GM18861 (cell line): ENCODE data around the gene YAP1.

Experiments
- ATAC-seq: cut with Tn5 transposase; IDR thresholded peaks from one replicate; pipeline ENCODE4 v1.9.1; 2021; ENCODE audit not compliant: unreplicated experiment

The YAP1 gene

DNA sequence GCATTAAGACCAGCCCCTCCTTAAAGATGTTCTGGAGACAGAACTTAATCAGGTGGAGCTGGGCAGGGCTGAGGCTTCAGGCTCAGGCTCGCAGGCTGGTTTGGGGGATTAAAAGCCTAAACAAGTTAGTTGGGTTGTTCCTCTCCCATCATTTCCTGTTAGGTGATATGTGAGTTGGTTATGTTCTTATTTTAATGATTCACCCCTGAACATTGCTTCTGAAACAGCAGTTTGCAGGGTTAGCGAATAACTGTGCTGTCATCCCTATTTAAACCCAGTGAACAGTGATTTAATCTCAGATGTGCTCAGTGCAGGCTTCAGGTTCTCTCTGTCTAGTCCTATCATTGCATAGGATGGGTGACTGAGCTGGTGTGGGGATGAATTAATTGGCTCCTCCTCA, 159.7 kb downstream of the YAP1 start:
- ATAC-seq, result no peak

DNA sequence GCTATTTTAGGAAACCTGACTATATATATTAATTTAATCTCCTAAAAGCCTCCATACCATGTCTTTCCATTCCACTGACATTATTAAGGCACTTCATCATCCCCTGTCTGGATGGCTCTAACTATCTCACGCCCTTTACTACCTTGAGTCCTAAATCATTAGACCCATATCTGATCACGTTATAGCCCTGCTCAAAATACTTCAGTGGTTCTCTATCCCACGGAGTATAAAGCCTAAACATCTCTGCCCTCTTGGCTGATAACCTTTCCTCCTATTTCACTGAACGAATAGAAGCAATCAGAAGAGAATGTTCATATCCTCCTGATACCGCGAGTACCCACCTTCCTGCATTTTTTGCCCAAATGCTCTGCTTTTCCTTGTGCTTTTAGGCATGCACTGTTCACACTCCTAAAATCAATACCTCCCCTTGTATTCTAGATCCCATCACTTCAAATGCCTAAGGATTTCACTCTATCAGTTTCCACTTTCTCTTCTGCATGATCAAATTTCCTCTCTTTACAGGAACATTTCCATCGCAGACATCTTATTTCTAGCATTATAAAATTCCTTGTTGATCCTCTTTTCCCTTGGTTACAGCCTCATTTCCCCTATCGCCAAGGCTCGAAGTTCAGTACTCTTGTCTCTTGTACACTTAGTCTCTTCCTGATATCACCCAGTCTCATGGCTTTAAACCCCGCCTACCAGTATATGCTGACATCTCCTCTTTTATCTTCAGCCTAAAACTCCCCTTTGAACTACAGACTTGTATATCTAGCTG, 162.0 kb downstream of the YAP1 start:
- no peak for ATAC-seq

DNA sequence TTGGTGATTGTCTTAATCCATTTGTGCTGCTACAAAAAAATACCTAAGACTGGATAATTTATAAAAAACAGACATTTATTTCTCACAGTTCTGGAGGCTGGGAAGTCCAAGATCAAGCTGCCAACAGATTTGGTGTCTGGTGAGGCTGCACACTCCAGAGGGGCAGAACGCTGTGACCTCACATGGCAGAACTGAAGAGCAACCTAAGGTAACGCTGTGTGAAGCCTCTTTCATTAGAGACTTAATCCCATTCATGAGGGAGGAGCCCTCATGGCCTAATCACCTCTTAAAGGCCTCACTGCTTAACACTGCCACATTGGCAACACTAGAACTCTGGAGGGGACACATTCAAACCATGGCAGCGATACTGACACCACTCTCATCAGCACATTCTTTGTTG, 164.4 kb downstream of the YAP1 start:
- ATAC-seq, result no peak

DNA sequence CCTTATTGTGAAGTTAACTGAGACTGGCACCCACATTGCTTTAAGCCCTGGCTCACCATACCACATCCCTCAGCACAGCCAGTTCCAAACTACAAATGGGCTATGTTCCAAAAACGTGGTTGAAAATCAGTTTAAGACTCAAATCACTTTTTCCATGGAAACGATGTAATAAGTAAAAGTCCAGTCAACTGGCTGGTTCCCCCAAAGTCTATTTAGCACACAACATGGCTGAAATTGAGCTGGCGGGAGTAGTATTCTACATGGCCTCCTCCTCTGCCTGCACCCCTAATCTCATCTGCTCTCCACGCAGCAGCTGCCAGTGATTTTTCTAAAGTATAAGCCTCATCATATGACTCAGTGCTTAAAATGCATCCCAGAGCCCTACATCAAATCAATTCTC, 166.1 kb downstream of the YAP1 start:
- no peak for ATAC-seq

DNA sequence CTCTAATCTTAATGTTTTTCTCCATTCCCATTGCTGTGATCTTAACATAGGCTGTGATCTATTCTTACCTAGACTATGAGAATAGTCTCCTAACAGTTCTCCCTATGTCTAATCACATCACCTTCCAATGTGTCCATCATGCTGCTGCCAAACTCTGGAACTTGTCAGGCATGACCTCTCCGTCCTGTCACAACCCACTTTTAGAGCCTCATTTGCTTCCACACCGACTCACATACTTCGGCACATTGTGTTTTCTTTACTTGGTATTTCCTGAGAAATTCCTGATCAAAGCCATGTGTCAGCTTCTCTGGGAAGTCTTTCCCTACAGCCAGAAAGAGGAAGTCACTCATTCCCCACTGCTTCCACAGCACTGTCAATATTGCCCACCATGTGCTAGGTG, 166.5 kb downstream of the YAP1 start:
- no peak for ATAC-seq

DNA sequence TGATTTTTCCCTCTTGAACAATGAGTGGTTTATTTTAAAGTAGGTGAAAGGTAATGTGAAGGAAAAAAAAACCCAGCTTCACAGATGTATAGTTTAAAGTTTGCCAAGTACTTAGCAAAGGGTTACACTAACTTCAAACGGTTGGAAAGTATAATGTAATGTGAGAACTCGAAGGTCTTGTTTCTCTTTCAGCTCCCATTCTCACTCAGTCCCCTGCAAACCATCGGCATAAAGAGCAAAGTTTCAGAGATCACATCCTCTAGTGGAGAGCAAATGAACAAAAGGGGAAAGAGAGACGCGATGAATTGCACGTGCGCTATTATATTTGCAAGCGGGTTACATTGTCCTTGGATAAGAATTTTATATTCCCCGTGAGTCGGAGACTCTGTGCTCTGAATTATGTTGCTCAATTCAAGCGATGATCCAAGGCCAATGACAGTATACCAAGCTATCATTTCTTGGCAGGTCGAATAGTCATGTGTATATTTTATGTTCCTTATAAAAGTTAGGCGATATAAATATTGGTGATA, 169.5 kb downstream of the YAP1 start:
- ATAC-seq, result peak; percentile 96

DNA sequence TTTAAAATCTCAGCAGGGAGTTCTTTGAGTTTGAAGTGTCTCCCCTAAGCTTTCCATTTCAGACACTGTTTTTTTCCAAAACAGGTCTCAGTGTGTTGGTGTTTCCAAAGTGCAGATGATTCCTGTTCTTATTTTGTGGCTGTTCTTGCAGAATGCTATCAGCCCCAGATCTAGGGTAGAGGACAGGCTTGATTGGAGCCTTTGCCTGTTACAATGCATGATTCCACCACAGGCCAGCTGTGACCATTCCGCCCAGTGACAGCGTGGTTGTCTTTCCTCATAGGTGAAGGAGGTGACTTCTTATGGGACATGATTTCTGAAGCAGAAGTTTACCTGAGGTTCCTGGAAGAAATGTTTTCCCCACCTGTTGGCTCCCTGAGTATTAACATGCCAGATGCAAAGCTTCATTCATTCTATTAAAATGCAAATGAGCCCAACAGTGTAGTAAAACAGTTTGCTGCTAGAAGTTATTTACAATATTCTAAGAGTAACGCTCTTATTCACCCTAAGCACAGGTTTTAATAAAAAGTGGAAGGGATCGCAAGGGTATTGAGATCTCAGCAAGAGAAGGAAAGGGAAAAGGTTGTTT, 170.1 kb downstream of the YAP1 start:
- ATAC-seq, result no peak
